GM12878 (cell line): ENCODE results near the gene NEXMIF. TPM values are rescaled to one million over a fixed set of nuclear protein-coding genes. Genes with fewer than 3 reads are reported as not detected.

Source experiments
- ASH2L ChIP-seq: fragments of 300-600, 200-600 bp; sonication (generic); IDR thresholded peaks from 2 replicates; pipeline ENCODE4 v1.6.1; 2017; ENCODE audit warnings: low read depth, mild to moderate bottlenecking, borderline replicate concordance
- ATF2 ChIP-seq: IDR thresholded peaks from 2 replicates; pipeline ENCODE4 v1.6.1; 2012; ENCODE audit warnings: low read length, inconsistent platforms
- CBX5 ChIP-seq: sonication (generic); IDR thresholded peaks from 2 replicates; pipeline ENCODE4 v1.6.1; 2016; ENCODE audit warnings: low read depth, moderate library complexity, mild to moderate bottlenecking, inconsistent platforms
- CHD4 ChIP-seq: fragments of 200-600 bp; sonication (generic); IDR thresholded peaks from 2 replicates; pipeline ENCODE4 v1.6.1; 2016; ENCODE audit warnings: mild to moderate bottlenecking
- DPF2 ChIP-seq: fragments of 450-650 bp; IDR thresholded peaks from 2 replicates; pipeline ENCODE4 v1.6.1; 2017; ENCODE audit warnings: mild to moderate bottlenecking
- FOXK2 ChIP-seq: fragments of 450-650 bp; IDR thresholded peaks from 2 replicates; pipeline ENCODE4 v1.6.1; 2017; ENCODE audit warnings: mild to moderate bottlenecking, moderate library complexity
- GATAD2B ChIP-seq: fragments of 450-650 bp; conservative IDR thresholded peaks from 2 replicates; pipeline ENCODE4 v1.6.1; 2017; ENCODE audit warnings: low read depth, mild to moderate bottlenecking, moderate library complexity
- IRF5 ChIP-seq: fragments of 450-650 bp; IDR thresholded peaks from 2 replicates; pipeline ENCODE4 v1.6.1; 2017; ENCODE audit warnings: borderline replicate concordance
- MEF2A ChIP-seq: IDR thresholded peaks from 2 replicates; pipeline ENCODE4 v1.6.1; 2011; ENCODE audit warnings: low read depth, mild to moderate bottlenecking, low read length, moderate library complexity; ENCODE audit not compliant: insufficient read depth
- MLLT1 ChIP-seq: fragments of 450-650 bp; IDR thresholded peaks from 2 replicates; pipeline ENCODE4 v1.6.1; 2016; ENCODE audit warnings: mild to moderate bottlenecking
- NR2F1 ChIP-seq: fragments of 450-650 bp; conservative IDR thresholded peaks from 2 replicates; pipeline ENCODE4 v1.6.1; 2017; ENCODE audit warnings: mild to moderate bottlenecking
- NRF1 ChIP-seq: conservative IDR thresholded peaks from 2 replicates; pipeline ENCODE4 v1.6.1; 2011; ENCODE audit warnings: mild to moderate bottlenecking, low read depth, low read length, improper control_type of control experiment
- PKNOX1 ChIP-seq: fragments of 450-650 bp; IDR thresholded peaks from 2 replicates; pipeline ENCODE4 v1.6.1; 2016; ENCODE audit warnings: mild to moderate bottlenecking
- RUNX3 ChIP-seq: IDR thresholded peaks from 2 replicates; pipeline ENCODE4 v1.6.1; 2012; ENCODE audit warnings: low read length, inconsistent platforms
- SREBF2 ChIP-seq: IDR thresholded peaks from 2 replicates; pipeline ENCODE4 v1.6.1; 2012; ENCODE audit warnings: mild to moderate bottlenecking, low read length
- SUZ12 ChIP-seq: fragments of 200-600 bp; sonication (generic); IDR thresholded peaks from one replicate; pipeline ENCODE4 v1.6.1; 2018; ENCODE audit warnings: antibody characterized with exemption, mild to moderate bottlenecking; ENCODE audit not compliant: unreplicated experiment
- TAF1 ChIP-seq: IDR thresholded peaks from 2 replicates; pipeline ENCODE4 v1.6.1; 2011; ENCODE audit warnings: mild to moderate bottlenecking, low read depth, low read length, borderline replicate concordance
- TARDBP ChIP-seq: IDR thresholded peaks from 2 replicates; pipeline ENCODE4 v1.6.1; 2016; ENCODE audit warnings: borderline replicate concordance
- TBL1XR1 ChIP-seq: IDR thresholded peaks from 2 replicates; pipeline ENCODE4 v1.6.1; 2012; ENCODE audit warnings: low read depth, low read length, improper control_type of control experiment
- WRNIP1 ChIP-seq: IDR thresholded peaks from 2 replicates; pipeline ENCODE4 v1.6.1; 2011; ENCODE audit warnings: low read depth, low read length, improper control_type of control experiment, borderline replicate concordance
- ZBTB33 ChIP-seq: fragments of 450-650 bp; IDR thresholded peaks from 2 replicates; pipeline ENCODE4 v1.6.1; 2017; ENCODE audit warnings: mild to moderate bottlenecking
- polyA plus RNA-seq, 11 experiments: library from polyadenylated mRNA; depleted of rRNA in 4 of 11; unstranded in 6 of 11; stranded (reverse) in 5 of 11; fragments of >200 nt; fragmentation: Nextera tagmentation in 4 of 11; fragmentation: Illumina TruSeq in 1 of 11; extraction: Ambion mirVana in 4 of 11; extraction: Trizol in 1 of 11; gene quantifications; 1 replicate in 1 of 11; 2 replicates in 10 of 11; pipeline versions ENCODE4 v1.2.1 to v1.2.3, GENCODE V29; 2011 to 2016; ENCODE audit warnings: inconsistent platforms in 2 of 11, missing spikeins in 2 of 11, low read depth in 1 of 11
- total RNA-seq, 4 experiments: library from RNA; depleted of rRNA in 3 of 4; stranded (reverse); fragments of >200 nt in 3 of 4; fragmentation: Illumina TruSeq in 1 of 4; extraction: Trizol in 1 of 4; gene quantifications; 2 replicates each; pipeline versions ENCODE4 v1.2.1 to v1.2.3, GENCODE V29; 2013 to 2021

The NEXMIF gene
- total and polyA plus RNA-seq, 10 of the 15 experiments (the other 5 are each of a cell fraction or from before 2014, with no cell fraction given): 0.75 to 10.4 (median 4.3) TPM

DNA sequence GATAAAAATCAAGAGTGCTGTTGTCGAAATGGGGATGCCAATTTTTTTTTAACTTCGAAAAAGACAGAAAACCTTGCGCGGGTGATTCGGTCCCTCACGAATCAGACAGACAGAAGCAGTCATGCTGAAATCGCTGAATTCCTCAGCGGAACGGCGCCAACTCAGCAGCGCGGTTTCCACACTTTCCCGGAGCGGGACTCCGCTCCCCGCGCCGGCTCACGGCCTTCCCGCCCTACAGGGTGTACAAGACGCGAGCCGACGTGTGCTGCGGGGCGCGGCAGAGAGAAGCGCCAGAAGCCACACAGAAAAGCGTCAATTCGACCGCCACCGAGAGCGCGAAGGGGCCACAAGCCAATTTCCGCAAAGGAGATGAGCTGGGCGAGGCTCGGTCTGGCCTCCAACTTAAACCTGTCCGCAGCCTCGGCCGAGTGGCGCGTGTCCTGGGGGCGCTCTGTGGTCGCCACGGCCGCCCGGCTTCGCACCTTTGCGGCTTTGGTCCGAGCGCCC lies 1.3 kb downstream of the NEXMIF start (continued):
- TF ChIP-seq TAF1 (no peak), FOXK2 (no peak), IRF5 (no peak), SUZ12 (no peak), MEF2A (no peak), ATF2 (no peak), NRF1 (no peak), SREBF2 (no peak), ZBTB33 (no peak), TARDBP (no peak), NR2F1 (0 out of 2 replicates have a peak, but pooled peaks have one; percentile 59), TBL1XR1 (no peak), MLLT1 (peak; percentile 76), DPF2 (peak; percentile 59; the same call in 1 of the 2 replicates), RUNX3 (peak; percentile 63; the same call in 1 of the 2 replicates), ASH2L (no peak), CBX5 (no peak), GATAD2B (peak; percentile 43), PKNOX1 (peak; percentile 37; the same call in 1 of the 2 replicates), CHD4 (no peak), WRNIP1 (no peak)
